ENCODE data around the gene DCANP1.

- TF ChIP-seq POLR2AphosphoS5 (IDR thresholded peaks at IDR 0.05; ENCODE audit: borderline replicate concordance, low read depth, low read length): no peak
- TF ChIP-seq EZH2 (IDR thresholded peaks at IDR 0.05): no peak
Observed at GRCh38 chr5:135472141-135472540, 25.0 kb upstream of the DCANP1 start.
